AML-193 (cell line): ENCODE results near the gene GRIN1.

Experiments
- DNase-seq, 2 experiments: peaks; one replicate each; lab custom pipeline; 2025; lab: John Stamatoyannopoulos, UW

GRIN1 gene

GRCh38 chr9:137193771-137194170 lies 54.8 kb downstream of the GRIN1 start:
- no peak for DNase-seq

- no peak for DNase-seq
Observed at GRCh38 chr9:137194388-137194787, 55.4 kb downstream of the GRIN1 start.

GRCh38 chr9:137194909-137195308 lies 56.0 kb downstream of the GRIN1 start:
- DNase-seq = no peak

DNA sequence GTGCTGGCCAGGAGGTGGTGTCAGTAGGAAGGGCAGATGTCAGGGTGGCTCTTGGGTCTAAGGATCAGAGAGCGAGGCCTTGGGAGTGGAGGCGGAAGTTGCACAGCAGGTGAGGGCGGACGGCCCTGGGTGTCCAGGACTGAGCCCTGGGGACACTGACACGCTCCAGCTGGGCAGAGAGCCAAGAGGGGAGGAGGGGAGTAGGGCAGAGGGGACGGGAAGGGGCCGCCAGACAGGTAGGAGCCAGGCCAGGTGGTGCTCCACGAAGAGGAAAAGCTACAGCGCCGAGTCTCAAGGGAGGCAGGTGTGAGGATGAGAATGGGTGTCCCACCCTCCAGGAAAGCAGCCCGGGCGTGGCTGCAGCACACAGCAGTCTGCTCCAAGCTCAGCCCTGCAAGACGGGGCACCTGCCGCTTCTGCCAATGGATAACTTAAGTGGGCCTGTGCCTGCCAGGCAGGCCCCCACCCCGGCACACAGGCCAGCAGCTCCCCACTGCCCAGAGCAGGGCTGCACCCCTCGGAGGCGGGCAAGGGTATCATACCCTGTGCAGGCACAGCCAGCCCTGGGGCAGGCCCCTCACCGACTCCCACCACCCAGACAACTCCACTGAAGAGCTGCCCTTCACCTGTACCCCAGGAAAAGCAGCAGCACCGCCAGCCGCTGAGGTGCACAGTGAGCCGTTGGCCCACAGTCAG lies 56.7 kb downstream of the GRIN1 start:
- DNase-seq = no peak

DNA sequence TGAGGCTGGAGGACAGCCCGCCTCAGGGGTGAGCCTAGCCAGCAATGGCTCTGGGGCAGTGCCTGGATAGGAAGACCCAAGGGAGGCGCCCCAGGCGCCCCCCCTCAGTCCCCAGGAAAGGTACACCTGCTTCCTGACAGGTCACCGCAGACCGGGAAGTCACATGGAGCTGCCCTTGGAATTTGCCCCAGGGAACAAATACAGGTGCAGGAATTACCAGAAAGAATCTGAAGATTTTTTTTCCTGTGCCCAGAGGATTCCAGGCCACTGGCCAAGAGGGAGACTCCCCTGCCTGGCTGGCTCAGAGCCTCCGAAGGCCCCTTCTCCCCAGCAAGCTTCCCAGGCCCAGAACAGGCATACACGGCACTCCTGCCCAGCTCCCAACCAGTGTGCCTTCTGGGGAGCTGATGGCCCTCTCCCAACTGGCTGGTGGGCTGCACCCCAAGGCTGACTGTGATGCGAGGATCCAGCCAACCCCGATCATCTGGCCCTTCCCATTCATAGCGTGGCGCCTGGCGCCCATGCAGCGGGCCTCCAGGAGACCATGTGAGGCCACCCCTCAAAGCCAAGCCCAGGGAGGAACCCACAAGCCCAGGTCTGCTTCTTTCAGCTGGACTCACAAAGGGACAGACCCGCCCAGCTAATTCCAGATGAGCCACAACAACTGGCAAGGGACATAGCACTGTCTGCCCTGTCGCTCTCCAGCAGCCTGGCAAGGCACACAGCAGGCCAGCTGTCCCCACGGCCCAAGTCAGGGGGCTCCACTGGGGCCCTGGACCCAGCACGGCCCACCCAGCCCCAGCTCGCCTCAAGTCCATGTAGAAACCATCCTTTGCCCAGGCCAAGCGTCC lies 59.3 kb downstream of the GRIN1 start:
- DNase-seq = no peak

- no peak for DNase-seq
Observed at GRCh38 chr9:137198902-137199283, 59.9 kb downstream of the GRIN1 start.

- DNase-seq = no peak
Observed at GRCh38 chr9:137199411-137200121, 60.6 kb downstream of the GRIN1 start.

GRCh38 chr9:137200311-137201204 lies 61.6 kb downstream of the GRIN1 start, which contains the start of gene TPRN:
Gene TPRN, minus strand, starts transcription at chr9:137200741. Its CDS starts 30 bp downstream, at chr9:137200711.
- peak; percentile 96 to 97 for DNase-seq

- no peak for DNase-seq
Observed at GRCh38 chr9:137201205-137201868, 62.4 kb downstream of the GRIN1 start.

DNA sequence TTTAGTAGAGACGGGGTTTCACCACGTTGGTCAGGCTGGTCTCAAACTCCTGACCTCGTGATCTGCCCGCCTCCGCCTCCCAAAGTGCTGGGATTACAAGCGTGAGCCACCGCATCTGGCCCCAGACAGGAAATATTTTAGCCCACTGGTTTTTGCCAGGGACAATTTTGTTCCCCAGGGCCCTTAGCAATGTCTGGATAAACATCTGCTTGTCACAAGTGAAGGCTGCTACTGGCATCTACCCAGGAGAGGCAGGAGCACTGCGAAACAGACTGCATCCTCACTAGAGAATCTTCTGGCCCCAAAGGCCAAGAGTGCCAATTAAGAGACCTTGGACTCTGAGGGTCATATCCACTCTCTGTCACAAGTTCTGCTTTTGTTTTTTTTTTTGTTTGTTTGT lies 64.0 kb downstream of the GRIN1 start:
- no peak for DNase-seq

DNA sequence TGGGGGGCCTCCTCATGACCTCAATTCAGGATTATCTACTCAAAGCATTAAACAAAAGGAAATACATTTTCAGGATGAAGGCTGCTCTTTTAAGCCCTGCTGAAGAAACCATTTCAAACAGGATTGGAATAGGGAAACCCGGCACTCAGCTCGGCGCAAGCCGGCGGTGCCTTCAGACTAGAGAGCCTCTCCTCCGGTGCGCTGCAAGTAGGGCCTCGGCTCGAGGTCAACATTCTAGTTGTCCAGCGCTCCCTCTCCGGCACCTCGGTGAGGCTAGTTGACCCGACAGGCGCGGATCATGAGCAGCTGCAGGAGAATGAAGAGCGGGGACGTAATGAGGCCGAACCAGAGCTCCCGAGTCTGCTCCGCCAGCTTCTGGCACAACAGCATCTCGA lies 65.8 kb downstream of the GRIN1 start:
- DNase-seq = no peak

DNA sequence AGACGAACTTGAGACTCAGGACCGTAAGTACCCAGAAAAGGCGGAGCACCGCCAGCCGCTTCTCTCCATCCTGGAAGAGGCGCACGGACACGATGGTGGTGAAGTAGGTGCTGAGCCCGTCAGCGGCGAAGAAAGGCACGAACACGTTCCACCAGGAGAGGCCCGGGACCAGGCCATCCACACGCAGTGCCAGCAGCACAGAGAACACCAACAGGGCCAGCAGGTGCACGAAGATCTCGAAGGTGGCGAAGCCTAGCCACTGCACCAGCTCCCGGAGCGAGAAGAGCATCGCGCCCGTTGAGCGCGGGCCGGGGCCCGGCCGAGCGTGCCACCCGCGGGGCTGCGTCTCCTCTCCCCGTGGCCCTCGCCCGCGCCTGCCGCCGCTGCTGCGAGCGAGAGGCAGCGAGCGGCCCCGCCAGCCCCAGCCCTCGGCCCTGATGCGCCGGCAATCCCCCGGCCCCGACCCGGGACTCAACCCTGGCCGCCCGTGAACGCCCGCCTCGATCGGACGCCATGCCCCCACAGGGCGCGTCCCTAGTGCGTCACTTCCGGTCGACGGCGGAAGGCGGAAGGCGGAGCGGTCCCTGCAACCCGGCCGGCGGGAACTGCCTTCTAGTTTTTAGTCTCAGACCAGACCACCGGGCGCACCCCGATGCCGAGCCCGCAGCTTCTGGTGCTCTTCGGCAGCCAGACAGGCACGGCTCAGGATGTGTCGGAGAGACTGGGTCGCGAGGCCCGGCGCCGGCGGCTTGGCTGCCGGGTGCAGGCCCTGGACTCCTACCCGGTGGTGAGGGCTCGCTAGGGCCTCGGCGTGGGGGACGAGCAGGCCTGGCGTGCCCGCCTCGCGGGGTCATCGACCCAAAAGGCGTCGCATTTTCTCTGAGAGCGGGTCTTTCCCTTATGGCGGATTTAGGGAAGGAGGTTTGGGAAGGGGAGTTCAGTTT lies 66.4 kb downstream of the GRIN1 start, which contains the start of the genes NDOR1 and TMEM203:
Gene NDOR1 (plus strand): TSS at position 575 of the 944 bp plus-strand sequence. CDS start 78 bp downstream, at position 653.
Gene TMEM203 (minus strand): TSS at position 523 of the 944 bp plus-strand sequence. CDS start 234 bp downstream, at position 289.
- DNase-seq = peak; percentile 64 to 71

DNA sequence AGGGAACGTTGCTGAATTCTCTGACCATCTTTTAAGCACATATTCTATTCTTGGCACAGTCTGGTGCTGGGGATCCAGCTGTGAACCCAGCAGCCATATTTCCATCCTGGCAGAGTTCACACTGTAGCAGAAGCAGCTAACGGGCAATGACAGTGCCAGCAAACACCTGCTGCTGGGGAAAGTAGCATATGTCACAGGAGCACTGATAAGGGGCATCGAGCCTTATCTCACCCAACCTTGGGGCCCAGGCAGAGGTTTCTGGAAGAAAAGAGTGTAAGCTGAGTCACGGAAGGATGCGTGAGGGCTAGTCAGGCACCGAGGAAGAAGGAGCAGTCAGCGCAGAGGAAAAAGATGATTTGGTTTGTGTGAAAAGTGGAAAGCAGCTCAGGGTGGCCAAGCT lies 67.6 kb downstream of the GRIN1 start:
- no peak for DNase-seq

DNA sequence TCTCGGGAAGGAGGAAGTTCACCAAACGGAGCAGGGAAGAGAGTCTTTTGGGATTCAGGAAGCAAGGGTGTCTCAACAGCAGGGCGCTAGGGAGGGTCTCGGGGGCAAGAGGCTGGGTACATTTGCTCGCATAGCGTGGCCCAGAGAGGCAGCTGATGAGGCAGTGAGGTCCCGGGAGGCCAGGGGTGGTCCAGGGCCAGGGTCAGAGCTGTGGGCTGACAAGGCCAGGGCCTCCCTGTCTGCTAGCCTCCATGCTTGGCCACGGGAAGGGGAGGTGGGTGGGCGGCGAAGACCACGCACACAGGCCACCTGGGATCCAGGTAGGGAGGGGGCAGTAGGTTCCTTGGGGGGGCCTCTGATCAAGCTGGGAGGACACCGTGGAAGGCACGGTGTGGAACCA lies 72.6 kb downstream of the GRIN1 start:
- DNase-seq = no peak

DNA sequence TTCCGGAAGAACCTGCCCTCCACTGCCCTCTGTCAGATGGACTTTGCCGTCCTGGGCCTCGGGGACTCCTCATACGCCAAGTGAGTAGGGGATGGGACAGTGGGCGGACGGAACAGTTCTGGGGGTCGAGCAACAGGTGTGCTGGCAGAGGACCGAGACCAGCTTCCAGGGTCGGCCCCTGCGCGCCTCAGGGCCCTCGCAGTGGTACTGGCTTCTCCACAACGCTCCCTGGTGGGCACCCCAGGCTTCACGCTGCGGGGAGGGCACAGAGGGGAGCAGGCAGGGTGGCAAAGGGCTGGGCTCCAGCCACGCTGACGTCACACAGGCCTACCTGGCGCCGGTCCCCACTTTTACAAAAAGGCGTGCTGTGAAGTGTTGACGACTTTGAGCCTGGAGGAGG lies 73.6 kb downstream of the GRIN1 start:
- no peak for DNase-seq

DNA sequence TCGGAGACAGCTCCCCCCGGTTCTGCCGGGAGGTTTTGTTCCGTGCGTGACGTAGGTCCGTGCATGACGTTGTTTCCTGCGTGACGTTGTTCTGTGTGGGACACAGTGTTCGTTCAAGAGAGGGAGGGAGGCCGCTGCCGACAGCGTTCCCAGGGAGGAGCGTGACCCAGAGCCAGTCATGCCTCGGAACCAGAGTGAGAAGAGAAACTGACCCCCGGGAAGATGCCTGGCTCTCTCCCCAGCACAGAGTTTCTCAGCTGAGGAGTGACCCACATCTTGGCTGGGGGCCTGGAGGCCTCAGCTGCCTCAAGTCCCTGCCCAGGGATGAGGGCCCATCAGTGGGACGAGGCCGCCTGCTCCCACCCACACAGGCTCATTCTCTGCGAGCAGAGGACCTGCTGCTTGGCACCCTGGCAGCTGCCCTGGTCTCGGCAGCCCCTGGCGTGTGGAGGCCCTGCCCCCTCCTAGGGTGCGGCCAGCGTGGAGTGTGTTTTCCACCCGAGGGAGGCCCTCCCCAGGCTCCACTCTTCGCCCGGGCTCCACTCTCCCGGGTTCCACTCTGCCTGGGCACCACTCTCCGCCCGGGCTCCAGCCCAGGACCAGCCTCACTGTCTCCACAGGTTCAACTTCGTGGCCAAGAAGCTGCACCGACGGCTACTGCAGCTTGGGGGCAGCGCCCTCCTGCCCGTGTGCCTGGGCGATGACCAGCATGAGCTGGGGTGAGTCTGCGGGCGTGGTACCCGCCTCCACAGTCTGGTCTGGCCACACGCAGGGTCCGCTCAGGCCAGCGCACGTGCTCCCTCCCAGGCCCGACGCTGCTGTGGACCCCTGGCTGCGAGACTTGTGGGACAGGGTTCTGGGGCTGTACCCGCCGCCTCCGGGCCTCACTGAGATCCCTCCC lies 74.5 kb downstream of the GRIN1 start:
- DNase-seq = no peak

DNA sequence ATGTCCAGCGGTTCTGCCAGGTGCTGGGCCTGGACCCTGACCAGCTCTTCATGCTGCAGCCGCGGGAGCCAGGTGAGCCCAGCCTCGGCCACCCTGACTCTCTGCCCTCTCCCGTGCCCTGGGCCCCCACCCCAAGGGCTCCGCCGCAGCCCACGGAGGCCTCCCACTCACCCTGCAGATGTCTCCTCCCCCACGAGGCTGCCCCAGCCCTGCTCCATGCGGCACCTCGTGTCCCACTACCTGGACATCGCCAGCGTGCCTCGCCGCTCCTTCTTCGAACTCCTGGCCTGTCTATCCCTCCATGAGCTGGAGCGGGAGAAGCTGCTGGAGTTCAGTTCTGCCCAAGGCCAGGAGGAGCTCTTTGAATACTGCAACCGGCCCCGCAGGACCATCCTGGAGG lies 75.7 kb downstream of the GRIN1 start:
- no peak for DNase-seq

DNA sequence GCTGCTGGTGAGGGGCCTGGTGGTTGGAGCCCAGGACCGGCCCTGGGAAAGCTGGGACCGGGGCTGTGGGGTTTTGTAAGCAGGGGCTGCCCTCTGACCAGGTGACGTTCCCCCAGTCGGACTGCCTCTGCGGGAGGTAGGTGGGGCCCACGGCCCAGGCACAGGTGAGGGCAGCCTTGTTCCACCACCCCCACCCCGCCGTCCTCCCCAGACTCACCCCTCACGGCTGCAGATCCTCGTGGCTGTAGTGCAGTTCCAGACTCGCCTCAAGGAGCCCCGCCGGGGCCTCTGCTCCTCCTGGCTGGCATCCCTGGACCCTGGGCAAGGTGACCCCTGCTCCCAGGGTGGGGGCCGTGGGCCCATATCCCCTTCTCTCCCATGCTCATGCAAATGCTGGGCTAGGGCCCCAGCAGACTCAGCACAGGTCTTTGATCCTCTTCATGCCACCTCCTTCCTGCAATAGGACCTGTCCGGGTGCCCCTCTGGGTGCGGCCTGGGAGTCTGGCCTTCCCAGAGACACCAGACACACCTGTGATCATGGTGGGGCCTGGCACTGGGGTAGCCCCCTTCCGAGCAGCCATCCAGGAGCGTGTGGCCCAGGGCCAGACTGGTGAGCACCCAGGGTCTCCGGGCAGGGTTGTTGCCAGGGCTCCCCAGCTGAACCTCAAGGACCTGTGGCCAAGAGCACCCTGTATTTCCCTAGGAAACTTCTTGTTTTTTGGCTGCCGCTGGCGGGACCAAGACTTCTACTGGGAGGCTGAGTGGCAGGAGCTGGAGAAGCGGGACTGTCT lies 76.4 kb downstream of the GRIN1 start:
- DNase-seq = no peak
